ENCODE data around the gene HIVEP2.

HIVEP2 gene

DNA sequence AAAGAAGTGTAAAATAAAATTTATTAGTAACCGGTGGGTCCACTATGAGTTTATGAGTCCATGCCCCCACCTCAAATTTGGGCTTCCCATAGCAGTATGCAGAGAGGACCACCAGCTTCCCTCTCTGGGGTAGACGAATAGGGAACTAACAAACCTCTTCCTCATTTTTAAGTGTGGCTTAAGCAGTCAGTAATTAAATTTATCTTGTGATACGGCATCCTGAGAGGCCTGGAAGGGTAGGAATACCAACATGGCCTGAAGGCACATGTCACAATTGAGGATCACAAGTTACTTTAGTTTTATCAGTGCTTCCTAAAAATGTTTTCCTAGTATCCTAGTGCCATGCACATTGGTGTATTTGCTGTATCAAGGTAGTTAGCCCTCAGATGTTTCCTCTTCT is 239.9 kb downstream of the HIVEP2 start:
- DNase-seq (ENCODE audit: low read depth in 2 of 2) = no peak

DNA sequence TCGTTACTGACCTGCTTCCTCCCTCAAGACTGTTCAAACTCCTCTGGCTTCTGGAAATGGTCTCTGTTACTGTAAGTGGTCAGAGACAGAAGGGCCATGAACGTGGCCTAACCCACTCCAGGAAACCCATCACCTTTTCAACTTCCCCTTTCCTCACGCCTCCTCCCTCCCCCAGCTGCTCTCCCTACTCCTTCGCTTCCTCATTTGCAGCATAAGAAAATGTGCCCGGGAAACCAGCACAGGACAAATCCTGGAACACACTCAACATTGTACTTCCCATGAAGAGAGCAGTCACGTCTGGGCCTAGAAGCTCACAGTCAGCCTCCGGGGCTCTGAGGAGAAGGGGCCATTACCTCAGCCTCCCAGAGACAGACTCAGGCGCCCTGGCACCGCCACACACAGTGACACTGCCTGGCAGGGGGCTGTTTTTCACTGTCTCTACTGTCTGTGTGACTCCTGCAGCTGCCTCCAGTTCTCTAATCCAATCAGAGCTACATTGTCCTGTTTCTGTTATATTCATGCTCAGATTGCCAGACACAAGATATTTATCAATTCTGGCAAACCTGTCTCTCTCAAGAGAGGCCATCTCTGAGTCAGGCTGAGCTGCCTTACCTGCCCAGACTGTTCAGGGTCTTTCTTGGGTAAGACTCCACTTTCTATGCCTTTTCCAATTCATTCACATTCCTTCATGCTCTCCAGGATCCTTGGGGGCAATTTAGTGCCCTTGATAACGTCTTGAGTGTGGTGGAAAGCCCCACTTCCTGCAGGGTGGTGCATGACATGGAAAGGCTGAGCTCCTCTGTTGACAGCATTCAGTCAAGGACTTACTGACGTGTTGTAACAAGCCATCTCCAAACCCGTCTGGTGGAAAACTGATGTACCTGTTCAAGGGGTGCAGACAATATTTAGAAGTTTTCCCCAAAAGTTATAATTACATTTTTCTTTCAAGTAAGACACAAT is 242.2 kb downstream of the HIVEP2 start:
- no peak for DNase-seq (ENCODE audit: low read depth in 2 of 2)

Measured in stimulated activated CD8-positive, alpha-beta memory T cell treated with anti-CD3 and anti-CD28 coated beads, Interleukin-2, amount 100 ng/mL, for 48 hours (primary cell).